Rectal smooth muscle tissue (tissue), 1 donor: ENCODE data around the gene SLC13A4.

Experiments used
- H3K27ac ChIP-seq: one replicate; pipeline ENCODE4 v1.7.0; 2013; ENCODE audit warnings: low read depth, low read length, inconsistent platforms
- H3K27me3 ChIP-seq: one replicate; pipeline ENCODE4 v1.7.0; 2013; ENCODE audit warnings: low read length; ENCODE audit not compliant: control insufficient read depth, insufficient read depth
- H3K36me3 ChIP-seq: one replicate; pipeline ENCODE4 v1.7.0; 2013; ENCODE audit warnings: low read length; ENCODE audit not compliant: control insufficient read depth, insufficient read depth
- H3K4me1 ChIP-seq: one replicate; pipeline ENCODE4 v1.7.0; 2013; ENCODE audit warnings: low read length; ENCODE audit not compliant: control insufficient read depth, insufficient read depth
- H3K4me3 ChIP-seq: one replicate; pipeline ENCODE4 v1.7.0; 2013; ENCODE audit warnings: low read length
- H3K9ac ChIP-seq: one replicate; pipeline ENCODE4 v1.7.0; 2013; ENCODE audit warnings: low read length

The SLC13A4 gene

GRCh38 chr7:135713836-135714470 lies 14.0 kb downstream of the SLC13A4 start:
- Histone ChIP-seq H3K9ac (no peak overlapping the region), H3K4me3 (no peak overlapping the region), H3K36me3 (no peaks in the 10 kb centered on the region), H3K4me1 (no peaks in the 10 kb centered on the region), H3K27me3 (no peaks in the 10 kb centered on the region), H3K27ac (no peak overlapping the region)

GRCh38 chr7:135712796-135713195 lies 15.2 kb downstream of the SLC13A4 start:
- H3K4me1 ChIP-seq: no peaks in the 10 kb centered on the region
- no peak overlapping the region for H3K9ac ChIP-seq
- H3K27ac ChIP-seq: no peak overlapping the region
- H3K36me3 ChIP-seq: no peaks in the 10 kb centered on the region
- H3K27me3 ChIP-seq: no peaks in the 10 kb centered on the region
- no peak overlapping the region for H3K4me3 ChIP-seq

- Histone ChIP-seq H3K27me3 (no peaks in the 10 kb centered on the region), H3K36me3 (no peaks in the 10 kb centered on the region), H3K9ac (no peak overlapping the region), H3K4me3 (no peak overlapping the region), H3K4me1 (no peaks in the 10 kb centered on the region), H3K27ac (no peak overlapping the region)
Observed at GRCh38 chr7:135712182-135712782, 15.7 kb downstream of the SLC13A4 start.

GRCh38 chr7:135711139-135711469 lies 16.9 kb downstream of the SLC13A4 start:
- H3K27me3 ChIP-seq: no peaks in the 10 kb centered on the region
- no peak overlapping the region for H3K9ac ChIP-seq
- H3K4me3 ChIP-seq: no peak overlapping the region
- H3K4me1 ChIP-seq: no peaks in the 10 kb centered on the region
- no peak overlapping the region for H3K27ac ChIP-seq
- no peaks in the 10 kb centered on the region for H3K36me3 ChIP-seq

GRCh38 chr7:135710417-135711138 lies 17.4 kb downstream of the SLC13A4 start:
- no peak overlapping the region for H3K9ac ChIP-seq
- H3K27me3 ChIP-seq: no peaks in the 10 kb centered on the region
- H3K4me3 ChIP-seq: no peak overlapping the region
- H3K36me3 ChIP-seq: no peaks in the 10 kb centered on the region
- H3K4me1 ChIP-seq: no peaks in the 10 kb centered on the region
- no peak overlapping the region for H3K27ac ChIP-seq

- Histone ChIP-seq H3K4me1 (no peaks in the 10 kb centered on the region), H3K36me3 (peaks cover 2% of the 10 kb centered on the region), H3K9ac (no peak overlapping the region), H3K4me3 (no peak overlapping the region), H3K27me3 (no peaks in the 10 kb centered on the region), H3K27ac (no peak overlapping the region)
Observed at GRCh38 chr7:135709508-135709907, 18.5 kb downstream of the SLC13A4 start.

GRCh38 chr7:135708041-135708440 lies 19.9 kb downstream of the SLC13A4 start:
- Histone ChIP-seq H3K4me1 (no peaks in the 10 kb centered on the region), H3K4me3 (no peak overlapping the region), H3K9ac (no peak overlapping the region), H3K27ac (no peak overlapping the region), H3K36me3 (peaks cover 2% of the 10 kb centered on the region), H3K27me3 (no peaks in the 10 kb centered on the region)

GRCh38 chr7:135707570-135707966 lies 20.4 kb downstream of the SLC13A4 start:
- Histone ChIP-seq H3K27ac (no peak overlapping the region), H3K36me3 (peaks cover 4% of the 10 kb centered on the region), H3K9ac (no peak overlapping the region), H3K4me1 (no peaks in the 10 kb centered on the region), H3K27me3 (no peaks in the 10 kb centered on the region), H3K4me3 (no peak overlapping the region)

- no peaks in the 10 kb centered on the region for H3K4me1 ChIP-seq
- no peak overlapping the region for H3K27ac ChIP-seq
- H3K4me3 ChIP-seq: no peak overlapping the region
- no peaks in the 10 kb centered on the region for H3K27me3 ChIP-seq
- H3K9ac ChIP-seq: no peak overlapping the region
- peaks cover 4% of the 10 kb centered on the region for H3K36me3 ChIP-seq
Observed at GRCh38 chr7:135706858-135707569, 21.0 kb downstream of the SLC13A4 start.

- Histone ChIP-seq H3K9ac (no peak overlapping the region), H3K27me3 (no peaks in the 10 kb centered on the region), H3K4me3 (no peak overlapping the region)
Observed at GRCh38 chr7:135706038-135706742, 21.8 kb downstream of the SLC13A4 start.

GRCh38 chr7:135704698-135705097 lies 23.3 kb downstream of the SLC13A4 start:
- Histone ChIP-seq H3K4me3 (no peak overlapping the region), H3K9ac (no peak overlapping the region), H3K27ac (no peak overlapping the region), H3K4me1 (no peaks in the 10 kb centered on the region), H3K27me3 (no peaks in the 10 kb centered on the region), H3K36me3 (peaks cover 4% of the 10 kb centered on the region)

More at GRCh38 chr7:135706038-135706742, 21.8 kb downstream of the SLC13A4 start:
- H3K36me3 ChIP-seq: peaks cover 4% of the 10 kb centered on the region
- H3K27ac ChIP-seq: no peak overlapping the region
- H3K4me1 ChIP-seq: no peaks in the 10 kb centered on the region

GRCh38 chr7:135704074-135704473 lies 23.9 kb downstream of the SLC13A4 start:
- no peaks in the 10 kb centered on the region for H3K27me3 ChIP-seq
- H3K27ac ChIP-seq: no peak overlapping the region
- peaks cover 4% of the 10 kb centered on the region for H3K36me3 ChIP-seq
- no peak overlapping the region for H3K9ac ChIP-seq
- no peak overlapping the region for H3K4me3 ChIP-seq
- H3K4me1 ChIP-seq: no peaks in the 10 kb centered on the region
